ENCODE results near the gene TUBGCP3.

Gene TUBGCP3

DNA sequence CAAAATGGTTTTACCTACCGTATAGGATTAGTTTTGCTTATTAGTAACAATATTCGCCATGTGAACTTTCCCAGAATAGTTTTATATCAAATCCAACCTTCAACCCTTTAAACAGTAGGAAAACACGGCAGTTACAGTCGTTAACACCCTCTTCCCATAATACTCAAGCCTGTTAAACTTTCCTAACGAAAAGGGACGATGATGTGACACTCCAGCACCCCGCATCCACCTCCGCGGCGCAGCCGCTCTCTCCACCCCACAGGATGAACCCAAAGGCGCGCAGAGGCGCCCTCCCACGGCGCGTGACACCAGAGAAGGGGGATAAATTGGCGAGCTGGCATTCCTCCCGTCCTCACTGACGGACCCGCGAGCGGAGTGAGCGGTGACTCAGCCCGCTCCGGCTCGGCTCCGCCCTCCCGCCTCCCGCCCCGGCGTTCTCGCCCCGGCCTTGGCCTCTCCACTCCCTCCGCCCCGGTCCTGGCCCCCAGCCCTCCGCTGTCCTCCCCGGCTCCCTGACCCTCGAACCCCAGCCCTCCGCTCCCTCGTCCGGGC, 665 bp downstream of the TUBGCP3 start:
- Histone ChIP-seq H3K4me3 (peak overlapping the region; percentile 98), H3K27ac (peak overlapping the region; percentile 73 to 98)
- peak; percentile 82 for DNase-seq (ENCODE audit: low spot score)
- no peak for TF ChIP-seq CTCF (IDR thresholded peaks at IDR 0.05)

GRCh38 chr13:112586334-112586960, 1.5 kb downstream of the TUBGCP3 start:
- DNase-seq (ENCODE audit: low spot score) = no peak
- peak overlapping the region in 1 of 2 donors; percentile 98 for H3K27ac ChIP-seq
- H3K4me3 ChIP-seq = peak overlapping the region; percentile 98
- TF ChIP-seq CTCF (IDR thresholded peaks at IDR 0.05) = no peak

DNA sequence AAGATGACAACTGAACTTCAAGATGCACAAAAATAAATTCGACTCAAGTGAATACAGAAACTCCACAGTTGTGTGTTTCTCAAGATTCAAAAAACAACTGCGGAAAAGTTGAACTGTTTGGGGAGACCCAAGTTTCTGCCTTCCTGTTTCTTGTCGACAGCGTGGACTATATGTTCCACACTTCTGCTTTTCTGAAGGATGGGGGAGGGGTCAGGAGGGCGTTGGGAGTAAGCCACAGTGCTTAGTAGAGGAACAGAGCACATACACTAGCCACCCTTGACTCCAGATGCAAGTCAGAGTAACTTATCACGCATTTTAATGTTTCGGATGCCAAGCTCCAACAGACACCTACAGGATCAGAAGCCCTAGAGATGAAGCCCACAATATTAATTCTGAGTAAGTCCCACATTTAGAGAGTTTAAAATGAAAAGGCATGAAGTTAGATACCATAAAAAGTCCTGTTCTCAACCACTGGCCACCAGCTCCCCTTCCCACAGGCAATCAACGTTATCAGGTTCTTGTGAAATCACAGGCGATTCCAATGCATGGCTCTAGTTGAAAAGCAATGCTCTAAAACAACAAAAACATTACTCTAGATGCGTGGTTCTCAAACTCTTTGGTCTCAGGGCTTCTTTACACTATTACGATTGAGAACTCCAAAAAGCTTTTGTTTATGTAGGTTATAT, 4.2 kb downstream of the TUBGCP3 start:
- H3K27ac ChIP-seq = no peak overlapping the region
- no peak for TF ChIP-seq CTCF (IDR thresholded peaks at IDR 0.05)
- no peak for DNase-seq (ENCODE audit: low spot score)
- H3K4me3 ChIP-seq = no peak overlapping the region

DNA sequence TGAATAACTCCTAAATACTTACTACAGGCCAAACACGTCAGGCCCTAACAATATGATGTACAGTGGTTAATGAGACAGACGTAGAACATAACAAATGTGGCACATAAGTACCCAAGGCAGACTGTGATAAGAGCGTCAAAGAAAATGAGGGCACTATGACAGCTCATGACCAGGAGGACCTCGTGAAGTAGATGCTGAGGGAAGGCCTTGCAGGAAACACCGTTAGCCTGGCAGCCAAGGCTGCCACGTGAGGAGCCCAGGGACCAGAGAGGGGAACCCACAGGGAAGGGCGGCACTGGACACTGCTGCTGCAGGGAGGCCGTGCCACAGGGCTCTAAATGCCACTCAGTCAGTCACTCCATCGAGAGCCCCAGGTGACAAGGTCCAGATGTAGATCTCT, 5.7 kb downstream of the TUBGCP3 start:
- DNase-seq (ENCODE audit: low spot score) = no peak
- TF ChIP-seq CTCF (IDR thresholded peaks at IDR 0.05) = no peak
- Histone ChIP-seq H3K4me3 (no peak overlapping the region), H3K27ac (peak overlapping the region in 1 of 2 donors; percentile 26)

GRCh38 chr13:112580912-112581311, 7.0 kb downstream of the TUBGCP3 start:
- Histone ChIP-seq H3K4me3 (no peak overlapping the region), H3K27ac (no peak overlapping the region)
- DNase-seq (ENCODE audit: low spot score) = no peak
- no peak for TF ChIP-seq CTCF (IDR thresholded peaks at IDR 0.05)

GRCh38 chr13:112580211-112580610, 7.7 kb downstream of the TUBGCP3 start:
- Histone ChIP-seq H3K27ac (no peak overlapping the region), H3K4me3 (no peak overlapping the region)
- DNase-seq (ENCODE audit: low spot score) = no peak
- no peak for TF ChIP-seq CTCF (IDR thresholded peaks at IDR 0.05)

Measured in coronary artery (tissue), 2 donors.